DOHH2 (cell line): ENCODE measurements around the gene AGAP3.

Experiments
- EZH2phosphoT487 ChIP-seq: fragments of 200-600 bp; sonication (generic); IDR thresholded peaks from 2 replicates; pipeline ENCODE4 v1.6.1; 2017; ENCODE audit warnings: borderline replicate concordance, mild to moderate bottlenecking, antibody characterized with exemption, low read length, moderate library complexity, mixed read lengths
- TF ChIP-seq, protein P1 (sequence below): fragments of 200-600 bp; sonication (generic); IDR thresholded peaks from one replicate; pipeline ENCODE4 v1.5.1; 2014; ENCODE audit warnings: antibody characterized with exemption, mild to moderate bottlenecking, low read depth, low read length; ENCODE audit not compliant: poor library complexity, severe bottlenecking

DNA sequence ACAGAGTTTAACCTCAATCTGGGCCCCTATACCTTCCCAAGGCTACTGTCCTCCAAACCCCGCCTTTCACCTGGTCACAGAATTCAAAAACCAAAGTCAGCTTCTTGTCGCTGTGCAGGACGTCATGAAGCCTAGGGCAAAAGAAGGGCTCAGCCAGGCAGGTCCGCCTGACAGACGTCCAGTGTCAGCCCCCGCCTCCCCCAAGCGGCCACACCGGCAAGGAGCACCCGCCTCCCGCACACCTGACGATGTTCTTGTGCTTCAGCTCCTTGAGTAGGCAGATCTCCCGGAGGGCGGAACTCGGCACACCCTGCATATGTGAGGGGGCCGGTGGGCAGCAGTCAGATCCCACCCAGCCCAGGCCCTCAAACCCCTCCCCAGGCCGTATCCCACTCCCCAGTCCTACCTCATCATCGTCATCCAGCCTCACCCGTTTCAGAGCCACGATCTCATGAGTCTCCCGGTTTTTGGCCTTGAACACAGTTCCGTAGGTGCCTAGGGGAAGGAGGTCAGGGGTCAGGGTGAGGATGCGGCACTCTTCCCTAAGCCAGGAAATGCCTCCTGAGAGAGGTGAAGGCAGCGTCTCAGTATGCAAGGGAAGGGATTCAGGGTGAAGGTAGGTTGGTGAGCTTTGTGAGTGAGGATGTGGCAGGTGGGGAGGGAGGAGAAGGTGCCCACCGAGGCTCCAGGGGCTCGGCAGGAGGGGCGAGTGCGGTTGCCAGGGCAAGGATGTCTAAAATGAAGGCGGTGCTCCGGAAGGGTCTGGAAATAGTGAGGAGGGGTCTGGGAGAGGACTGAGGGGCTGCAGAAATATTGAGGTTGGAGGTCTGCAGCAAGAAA lies 29.4 kb upstream of the AGAP3 start:
- TF ChIP-seq, protein P1, sequence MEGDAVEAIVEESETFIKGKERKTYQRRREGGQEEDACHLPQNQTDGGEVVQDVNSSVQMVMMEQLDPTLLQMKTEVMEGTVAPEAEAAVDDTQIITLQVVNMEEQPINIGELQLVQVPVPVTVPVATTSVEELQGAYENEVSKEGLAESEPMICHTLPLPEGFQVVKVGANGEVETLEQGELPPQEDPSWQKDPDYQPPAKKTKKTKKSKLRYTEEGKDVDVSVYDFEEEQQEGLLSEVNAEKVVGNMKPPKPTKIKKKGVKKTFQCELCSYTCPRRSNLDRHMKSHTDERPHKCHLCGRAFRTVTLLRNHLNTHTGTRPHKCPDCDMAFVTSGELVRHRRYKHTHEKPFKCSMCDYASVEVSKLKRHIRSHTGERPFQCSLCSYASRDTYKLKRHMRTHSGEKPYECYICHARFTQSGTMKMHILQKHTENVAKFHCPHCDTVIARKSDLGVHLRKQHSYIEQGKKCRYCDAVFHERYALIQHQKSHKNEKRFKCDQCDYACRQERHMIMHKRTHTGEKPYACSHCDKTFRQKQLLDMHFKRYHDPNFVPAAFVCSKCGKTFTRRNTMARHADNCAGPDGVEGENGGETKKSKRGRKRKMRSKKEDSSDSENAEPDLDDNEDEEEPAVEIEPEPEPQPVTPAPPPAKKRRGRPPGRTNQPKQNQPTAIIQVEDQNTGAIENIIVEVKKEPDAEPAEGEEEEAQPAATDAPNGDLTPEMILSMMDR: no peak
- no peak for TF ChIP-seq EZH2phosphoT487
